HUDEP-2 (cell line): Measurements from ENCODE around the gene TIPIN.
A peak's percentile ranks its signal among the peaks of the same experiment; 100 is the strongest.
"Not testable (repeated sequence)": the region's sequence is repeated elsewhere in the genome, so short reads cannot be mapped to it uniquely, and the experiment has no call there.

Source experiments
- DNase-seq, 76 experiments: peaks; one replicate each; lab custom pipeline; 2025; ENCODE audit not compliant: unreplicated experiment in 76 of 76; lab: John Stamatoyannopoulos, UW

Gene TIPIN, protein sequence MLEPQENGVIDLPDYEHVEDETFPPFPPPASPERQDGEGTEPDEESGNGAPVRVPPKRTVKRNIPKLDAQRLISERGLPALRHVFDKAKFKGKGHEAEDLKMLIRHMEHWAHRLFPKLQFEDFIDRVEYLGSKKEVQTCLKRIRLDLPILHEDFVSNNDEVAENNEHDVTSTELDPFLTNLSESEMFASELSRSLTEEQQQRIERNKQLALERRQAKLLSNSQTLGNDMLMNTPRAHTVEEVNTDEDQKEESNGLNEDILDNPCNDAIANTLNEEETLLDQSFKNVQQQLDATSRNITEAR

DNA sequence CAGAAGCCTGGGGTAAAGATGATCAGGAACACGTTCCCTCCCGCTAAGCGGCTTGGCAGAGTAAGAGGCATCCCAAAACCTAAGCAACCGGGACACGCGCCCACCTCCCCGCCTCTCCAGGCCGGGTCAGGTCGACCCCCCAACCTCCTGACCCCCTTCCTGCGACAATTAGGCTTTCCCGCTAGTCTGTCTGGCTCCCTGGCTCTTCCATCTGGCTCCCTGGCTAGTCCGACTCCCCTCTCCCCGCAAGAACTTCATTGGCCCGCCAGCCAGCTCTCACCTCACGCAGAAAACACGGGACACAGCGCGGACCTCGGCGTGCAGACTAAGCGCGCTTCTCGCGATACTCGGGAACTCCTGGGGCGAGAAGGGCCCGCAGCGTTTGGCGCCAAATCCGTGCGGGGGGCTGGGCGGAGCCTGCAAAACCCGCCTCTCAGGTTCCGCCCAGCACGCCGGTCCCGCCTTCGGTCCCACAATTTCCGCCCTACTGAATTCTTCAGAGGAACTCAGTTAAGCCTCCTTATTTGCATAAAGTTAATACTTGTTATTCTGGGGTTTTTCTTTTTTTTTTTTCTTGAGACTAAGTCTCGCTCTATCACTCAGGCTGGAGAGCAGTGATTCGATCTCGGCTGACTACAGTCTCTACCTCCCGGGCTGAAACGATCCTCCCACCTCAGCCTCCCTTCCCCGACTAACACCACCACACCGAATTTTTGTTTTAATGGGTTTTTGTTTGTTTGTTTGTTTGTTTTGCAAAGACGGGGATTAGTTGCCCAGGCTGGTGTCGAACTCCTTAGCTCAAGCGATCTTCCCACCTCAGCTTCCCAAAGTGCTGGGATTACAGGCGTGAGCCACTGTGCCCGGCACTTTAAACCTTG is at the start of gene TIPIN:
Gene TIPIN (minus strand): TSS at position 327 of the 878 bp plus-strand sequence. CDS start 3,738 bp downstream, outside the sequence.
- peak; percentile 14 to 95 (median 92) for DNase-seq

DNA sequence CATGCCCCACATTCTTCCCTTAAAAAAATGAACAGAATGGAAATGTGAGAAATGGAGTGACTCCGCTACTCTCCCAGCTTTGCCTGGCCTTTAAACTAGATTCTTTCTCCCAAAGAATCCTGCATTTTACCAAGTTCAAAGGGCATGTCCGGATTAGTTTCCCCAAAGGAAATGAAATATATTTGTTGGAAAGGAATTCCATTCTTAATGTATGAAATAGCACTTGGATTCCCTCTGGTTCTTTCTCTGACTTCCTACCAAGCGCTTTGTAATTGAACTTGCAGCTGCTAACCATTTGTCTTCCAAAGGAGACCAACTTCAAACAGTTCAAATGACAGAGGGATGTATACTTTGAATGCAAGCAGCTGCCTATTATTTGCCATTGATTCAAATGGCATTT is 49.1 kb upstream of the TIPIN start:
- DNase-seq: no peak

DNA sequence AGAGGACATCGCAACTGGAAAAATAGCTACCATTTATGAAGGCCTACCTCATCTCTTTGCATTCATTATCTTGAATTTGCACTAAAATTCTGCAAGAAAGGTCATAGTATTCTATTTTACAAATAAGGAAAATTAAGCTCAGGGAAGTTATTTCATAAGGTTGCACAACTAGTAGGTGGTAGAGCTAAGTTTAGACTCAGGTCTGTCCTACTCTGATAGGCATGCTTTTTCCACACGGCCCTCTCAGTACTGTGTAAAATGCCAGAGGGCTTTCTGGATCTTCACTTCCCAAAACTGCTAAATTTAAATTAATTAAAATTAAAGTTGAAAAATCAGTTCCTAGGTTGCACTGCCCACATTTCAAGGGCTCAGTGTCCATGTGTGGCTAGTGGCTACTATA is 48.5 kb upstream of the TIPIN start:
- DNase-seq: no peak

DNA sequence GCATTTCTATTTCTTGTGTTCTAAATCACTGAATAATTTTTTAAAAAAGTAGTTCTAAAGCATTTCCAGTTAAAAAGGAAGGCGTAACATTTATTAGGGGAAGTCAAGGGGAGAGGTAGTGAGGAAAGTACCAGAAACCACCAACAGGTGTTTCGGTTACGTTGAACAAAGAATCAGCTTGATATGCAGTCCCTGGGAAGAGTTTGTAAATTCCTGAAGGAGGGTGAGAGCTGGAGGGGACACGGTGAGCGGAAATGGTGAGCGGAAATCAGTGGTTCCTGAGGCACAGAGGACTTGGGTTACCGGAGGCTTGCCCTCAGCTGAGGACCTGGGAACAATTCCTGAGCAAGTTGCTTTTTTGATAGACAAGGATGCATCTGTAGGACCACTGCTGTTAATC is 48.0 kb upstream of the TIPIN start:
- no peak for DNase-seq

DNA sequence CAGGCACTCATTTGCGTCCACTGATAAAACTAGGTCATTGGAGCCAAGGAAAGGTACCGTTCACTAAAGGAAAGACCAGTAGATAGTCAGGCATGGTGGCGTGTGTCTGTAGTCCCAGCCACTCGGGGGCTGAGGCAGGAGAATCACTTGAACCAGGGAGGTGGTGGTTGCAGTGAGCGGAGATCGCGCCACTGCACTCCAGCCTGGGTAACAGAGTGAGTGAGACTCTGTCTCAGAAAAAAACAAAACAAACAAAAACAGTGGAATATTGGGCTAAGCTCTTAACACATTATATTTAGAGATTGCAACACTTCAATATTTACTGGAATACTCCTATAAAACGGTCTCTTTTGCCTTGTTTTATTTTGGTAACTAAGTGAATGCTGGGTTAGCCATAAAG is 47.6 kb upstream of the TIPIN start:
- DNase-seq: no peak

DNA sequence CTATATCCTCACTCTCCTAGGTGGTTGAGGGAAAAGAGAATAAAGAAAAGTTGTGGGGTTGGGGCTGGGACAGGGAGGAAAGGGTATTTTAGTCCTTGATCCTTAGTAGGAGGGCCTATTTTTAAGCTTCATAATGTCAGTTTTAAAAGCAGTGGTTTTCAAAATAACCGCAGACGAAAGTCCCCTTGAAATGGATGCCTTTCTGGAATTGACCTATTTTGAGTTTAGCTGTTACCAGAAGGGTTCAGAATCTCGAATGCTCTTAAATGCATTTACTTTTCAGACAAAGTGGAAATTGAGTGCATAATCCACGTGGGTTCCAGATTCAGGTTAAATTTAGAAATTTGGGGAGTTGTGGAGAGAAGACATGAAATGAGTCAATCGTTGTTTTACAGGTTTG is 46.8 kb upstream of the TIPIN start:
- DNase-seq: no peak

DNA sequence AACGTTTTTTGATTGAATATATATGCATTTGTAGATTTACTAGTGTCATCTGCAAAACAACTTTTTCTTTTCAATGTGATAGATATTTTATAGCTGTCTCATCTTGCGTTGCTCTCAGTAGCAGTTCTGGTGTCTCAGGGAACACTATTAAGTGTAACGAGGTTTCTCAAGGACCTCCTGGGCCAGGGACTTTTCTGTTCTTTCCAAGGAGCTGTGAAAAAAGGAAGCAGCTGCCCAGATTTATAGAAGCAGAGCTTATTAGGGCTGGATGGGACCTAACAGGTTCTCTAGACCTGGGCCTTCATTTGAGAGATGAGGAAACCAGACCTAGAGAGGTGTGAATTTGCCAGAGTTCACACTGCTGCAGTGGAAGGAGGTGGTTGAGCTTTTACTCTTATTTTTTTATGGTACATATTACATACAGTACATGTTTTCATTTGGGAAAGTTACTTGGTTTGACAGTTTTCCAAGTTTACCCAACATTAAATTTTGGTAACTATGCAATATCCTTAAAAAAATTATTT is 46.3 kb upstream of the TIPIN start:
- DNase-seq: no peak

DNA sequence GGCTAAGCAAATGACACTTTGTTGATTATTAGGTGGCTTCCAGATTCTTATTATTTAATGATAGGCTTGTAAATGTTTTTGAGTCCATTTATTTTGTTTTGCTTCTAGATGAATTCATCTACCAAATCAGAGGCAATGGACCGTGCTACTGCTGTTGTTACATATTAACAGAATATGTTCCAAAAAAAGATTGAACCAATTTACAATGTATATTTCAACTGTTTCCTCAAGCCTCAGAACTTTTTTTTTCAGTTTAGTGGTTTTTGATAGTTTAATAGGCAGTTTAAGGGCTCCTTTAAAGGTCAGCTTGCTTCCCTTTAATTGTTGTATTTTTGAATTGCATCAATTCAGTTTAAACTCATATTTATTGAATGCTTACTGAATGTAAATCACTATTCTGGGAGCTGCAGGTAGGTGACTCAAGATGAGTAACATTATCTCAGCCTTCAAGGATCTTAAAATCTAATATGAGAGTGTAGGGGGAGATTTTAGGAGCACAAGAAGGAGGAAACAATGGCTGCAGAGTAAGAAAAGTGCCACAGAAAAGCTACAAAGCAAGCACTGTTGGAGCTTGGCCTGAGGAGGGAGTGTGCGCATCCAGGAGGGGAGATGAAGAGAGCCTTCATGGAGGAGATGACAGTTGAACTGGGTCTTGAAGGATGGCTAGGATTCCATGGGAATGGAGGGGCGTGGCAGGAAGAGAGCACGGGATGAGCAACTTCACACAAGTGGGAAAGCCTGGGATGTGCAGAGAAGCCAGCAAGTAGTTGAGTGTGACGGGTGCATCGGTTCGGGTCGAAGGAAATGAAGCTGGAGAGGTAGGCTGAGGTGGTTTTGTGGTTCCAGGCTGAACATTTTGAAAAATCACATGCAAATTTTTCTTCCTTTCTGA is 44.9 kb upstream of the TIPIN start:
- DNase-seq: no peak

DNA sequence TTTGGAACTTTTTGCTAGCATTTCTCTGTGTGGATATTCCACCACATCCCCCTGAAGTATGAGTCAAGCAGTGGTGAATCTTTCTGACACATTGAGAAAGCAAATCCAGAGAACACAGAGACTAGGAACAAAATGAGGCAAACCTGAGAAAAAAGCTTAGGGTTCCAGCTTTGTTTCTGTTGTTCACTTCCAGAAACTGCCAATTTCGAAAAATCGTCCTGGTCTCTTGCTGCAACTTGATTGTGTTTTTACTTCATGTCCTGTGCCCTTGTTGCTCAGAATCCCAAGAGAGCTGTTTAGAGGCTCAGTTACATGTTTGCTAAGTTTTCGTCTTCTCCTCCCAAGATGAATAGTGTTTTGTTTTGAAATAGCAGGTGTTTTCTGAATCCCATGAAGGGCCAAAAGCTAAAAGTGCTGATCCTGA is 43.9 kb upstream of the TIPIN start:
- no peak for DNase-seq

DNA sequence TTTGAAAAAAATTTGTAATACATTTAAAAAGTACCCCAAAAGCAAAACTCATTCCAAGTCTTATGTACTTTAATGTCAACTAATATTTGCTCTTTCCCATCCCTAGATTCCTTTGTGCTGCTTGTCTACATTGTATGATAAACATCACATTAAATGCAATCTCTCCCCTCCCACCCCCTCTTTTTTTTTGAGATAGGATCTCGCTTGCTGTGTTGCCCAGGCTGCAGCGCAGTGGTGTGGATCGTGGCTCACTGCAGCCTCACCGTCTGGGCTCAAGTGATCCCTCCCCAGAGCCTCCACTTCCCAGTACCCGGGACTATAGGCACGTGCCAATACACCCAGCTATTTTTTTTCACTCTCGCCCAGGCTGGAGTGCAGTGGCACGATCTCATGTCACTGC is 42.8 kb upstream of the TIPIN start:
- DNase-seq: no peak

DNA sequence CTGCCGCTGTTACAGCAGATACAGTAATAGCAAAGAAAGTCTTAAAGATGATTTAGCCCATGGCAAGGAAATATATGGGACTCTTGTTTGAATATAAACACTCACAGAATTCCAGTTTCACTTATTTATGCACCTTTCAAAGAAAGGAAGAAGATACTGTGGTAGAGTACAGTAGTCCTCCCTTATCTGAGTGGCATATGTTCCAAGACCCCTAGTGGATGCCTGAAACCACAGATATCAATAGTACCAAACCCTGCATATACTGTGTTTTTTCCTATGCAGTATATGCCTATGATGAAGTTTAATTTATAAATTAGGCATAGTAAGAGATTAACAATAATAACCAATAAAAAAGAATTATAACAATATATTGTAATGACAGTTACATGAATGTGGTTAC is 38.4 kb upstream of the TIPIN start:
- peak in 11 of 76 experiments; percentile 2 to 32 (median 9) for DNase-seq

DNA sequence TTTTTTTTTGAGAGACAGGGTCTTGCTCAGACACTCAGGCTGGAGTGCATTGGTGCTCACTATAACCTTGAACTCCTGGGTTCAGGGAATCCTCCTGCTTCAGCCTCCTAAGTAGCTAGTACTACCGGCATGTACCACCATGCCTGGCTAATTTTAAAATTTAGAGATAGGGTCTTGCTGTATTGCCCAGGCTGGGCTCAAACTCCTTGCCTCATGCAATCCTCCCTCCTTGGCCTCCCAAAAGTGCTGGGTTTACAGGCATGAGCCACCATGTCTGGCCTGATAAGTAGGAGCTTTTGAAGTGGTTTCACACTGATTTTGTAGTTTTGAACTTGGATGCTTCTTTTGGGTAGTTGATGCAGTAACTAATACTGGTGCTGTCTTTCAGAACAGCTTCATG is 38.0 kb upstream of the TIPIN start:
- DNase-seq: no peak

DNA sequence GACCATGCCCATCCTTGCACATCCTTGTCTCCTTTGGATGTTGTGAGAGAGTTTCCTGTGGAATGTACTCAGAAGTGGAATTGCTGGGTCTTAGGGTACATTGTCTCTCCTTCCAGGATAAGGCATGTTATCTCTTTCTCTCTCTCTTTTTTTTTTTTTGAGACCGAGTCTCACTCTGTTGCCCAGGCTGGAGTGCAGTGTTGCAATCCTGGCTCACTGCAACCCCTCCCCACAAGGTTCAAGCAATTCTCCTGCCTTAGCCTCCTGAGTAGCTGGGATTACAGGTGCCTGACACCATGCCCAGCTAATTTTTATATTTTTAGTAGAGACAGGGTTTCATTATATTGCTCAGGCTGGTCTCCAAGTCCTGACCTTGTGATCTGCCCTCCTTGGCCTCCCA is 36.6 kb upstream of the TIPIN start:
- DNase-seq: not testable (repeated sequence)

DNA sequence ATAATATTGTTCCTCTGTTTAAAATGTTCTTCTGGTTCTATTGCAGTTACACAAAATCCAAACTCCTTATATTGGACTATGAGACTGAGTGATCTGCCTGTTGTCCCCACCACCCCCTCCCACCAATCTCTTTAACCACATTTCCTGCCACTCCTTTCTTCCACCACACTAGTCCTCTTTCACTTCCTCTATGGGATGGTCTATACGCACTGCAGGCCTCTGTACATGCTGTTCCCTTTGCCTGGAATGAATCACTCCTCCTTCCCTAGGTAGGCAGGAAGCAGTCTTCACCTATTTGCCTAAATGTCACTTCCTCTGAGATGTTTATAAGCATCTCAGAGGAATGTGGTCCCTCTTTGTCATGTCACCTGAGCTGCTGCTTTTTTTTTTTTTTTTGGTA is 34.2 kb upstream of the TIPIN start:
- DNase-seq: peak in 1 of 76 experiments; percentile 9

DNA sequence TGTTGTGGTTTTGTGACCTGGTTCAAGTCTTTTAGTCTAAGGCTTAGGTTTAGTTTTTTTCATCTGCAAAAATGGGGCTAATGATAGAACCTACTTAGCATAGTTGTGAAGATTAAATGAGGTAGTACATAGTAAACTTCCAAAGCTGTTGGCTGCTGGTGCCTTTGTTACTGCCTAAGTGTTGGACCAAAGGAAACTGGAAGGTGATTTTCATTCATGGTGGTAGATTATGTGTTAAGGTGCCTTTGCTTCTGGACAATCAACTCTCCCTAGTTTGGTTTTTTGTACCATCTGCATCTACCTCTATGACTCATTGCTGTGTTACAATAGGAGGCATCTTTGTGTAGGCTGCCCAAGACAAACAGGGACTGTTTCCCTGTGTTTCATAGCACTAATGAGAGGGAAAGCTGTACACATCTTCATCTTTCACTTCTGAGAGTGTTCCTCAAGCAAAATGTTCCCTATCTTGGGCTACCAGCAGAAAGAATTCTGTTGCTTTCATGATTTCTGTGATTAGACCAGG is 33.4 kb upstream of the TIPIN start:
- DNase-seq: peak in 3 of 76 experiments; percentile 2 to 25 (median 4)

DNA sequence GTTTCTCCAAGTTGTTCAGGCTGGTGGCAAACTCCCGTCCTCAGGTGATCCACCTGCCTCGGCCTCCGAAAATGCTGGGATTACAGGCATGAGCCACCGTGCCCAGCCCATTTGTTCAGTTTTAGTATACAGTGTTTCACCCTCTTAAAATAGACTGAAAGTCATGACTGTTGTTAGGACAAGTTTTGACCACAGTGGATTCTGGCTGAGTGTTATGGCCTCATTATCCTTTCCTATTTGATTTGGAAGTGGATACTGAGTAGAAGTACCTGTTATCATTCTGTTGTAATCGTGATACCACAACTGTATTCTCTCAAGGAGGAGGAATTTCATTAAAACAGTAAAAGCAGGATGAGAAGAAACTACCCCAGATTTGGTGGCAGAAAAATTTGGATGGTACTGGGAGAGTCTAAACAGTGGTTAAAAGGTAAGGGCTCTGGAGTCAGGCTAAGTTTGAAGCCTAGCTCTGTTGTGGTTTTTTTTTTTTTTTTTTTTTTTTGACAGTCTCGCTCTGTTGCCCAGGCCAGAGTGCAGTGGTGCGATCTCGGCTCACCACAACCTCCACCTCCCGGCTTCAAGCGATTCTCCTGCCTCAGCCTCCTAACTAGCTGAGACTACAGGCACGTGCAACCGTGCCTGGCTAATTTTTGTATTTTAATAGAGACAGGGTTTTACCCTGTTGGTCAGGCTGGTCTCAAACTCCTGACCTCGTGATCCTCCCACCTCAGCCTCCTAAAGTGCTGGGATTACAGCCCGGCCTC is 32.8 kb upstream of the TIPIN start:
- no peak for DNase-seq

DNA sequence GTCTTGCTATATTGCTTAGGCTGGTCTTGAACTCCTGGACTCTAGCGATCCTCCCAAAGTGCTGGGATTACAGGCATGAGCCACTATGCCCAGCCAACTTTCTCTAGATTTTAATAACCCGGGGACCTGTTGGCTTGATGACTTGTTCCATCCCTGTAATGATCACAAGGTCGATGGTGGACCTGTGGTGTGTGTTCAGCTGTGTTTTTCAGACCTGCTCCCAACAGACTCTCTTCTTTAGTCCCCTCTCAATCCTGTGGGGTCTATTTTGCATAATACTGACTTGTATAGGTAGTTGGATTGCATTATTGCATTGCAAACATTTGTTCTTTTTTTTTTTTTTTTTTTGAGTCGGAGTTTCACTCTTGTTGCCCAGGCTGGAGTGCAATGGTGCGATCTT is 32.1 kb upstream of the TIPIN start:
- no peak for DNase-seq

DNA sequence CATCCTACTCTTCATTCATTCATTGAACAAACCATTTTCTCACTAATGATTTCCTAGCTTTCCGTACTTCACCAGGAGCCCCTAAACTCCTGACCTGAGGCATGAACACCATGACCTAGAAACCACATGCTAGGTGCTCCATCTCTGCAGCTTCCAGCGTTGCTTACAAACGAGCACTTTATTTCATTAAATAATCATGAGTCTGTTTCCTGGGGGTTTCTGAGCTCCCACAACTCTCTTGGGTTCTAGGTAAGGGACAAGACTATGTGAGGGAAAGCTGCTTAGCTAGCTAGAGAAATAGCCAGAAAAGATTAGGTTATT is 31.5 kb upstream of the TIPIN start:
- DNase-seq: no peak

DNA sequence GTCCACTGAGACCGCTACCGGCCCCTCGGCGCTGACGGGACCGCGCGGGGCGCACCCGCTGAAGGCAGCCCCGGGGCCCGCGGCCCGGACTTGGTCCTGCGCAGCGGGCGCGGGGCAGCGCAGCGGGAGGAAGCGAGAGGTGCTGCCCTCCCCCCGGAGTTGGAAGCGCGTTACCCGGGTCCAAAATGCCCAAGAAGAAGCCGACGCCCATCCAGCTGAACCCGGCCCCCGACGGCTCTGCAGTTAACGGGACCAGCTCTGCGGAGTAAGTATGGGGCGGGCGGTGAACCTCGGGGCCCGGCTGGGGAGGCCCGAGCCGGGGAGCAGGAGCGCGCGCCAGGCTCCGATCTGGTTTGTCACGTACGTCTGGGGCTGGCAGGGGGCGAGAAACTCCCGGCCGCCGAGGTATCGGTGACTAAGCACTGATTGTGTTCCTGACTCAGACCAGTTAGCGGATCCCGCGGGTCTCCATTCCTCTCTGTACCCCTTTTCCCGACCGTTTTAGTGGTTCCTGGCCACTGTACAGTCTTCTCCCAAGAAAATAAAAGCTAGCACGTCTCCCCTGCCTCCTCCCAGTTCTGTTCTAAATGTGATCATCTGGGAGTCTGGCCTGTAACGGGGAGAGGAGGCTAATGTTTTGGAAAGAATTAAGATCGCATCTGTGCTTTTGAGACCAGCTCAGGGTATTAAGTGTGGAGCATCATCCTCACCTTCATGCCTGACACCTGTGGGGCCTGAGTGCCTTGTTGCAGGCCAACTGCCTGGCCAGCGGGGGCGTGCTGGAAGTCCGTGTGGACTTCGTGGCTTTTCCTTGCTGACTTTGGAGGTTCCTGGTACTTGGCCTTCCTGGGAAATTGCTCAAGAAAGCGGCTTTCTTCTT is 30.9 kb upstream of the TIPIN start:
- DNase-seq: peak in 30 of 76 experiments; percentile 10 to 48 (median 27)
